Small intestine (tissue), 16 donors: ENCODE results near the gene GMNC. TPM values are rescaled to one million over a fixed set of nuclear protein-coding genes. Genes with fewer than 3 reads are reported as not detected.

ENCODE experiments used
- DNase-seq, 2 donors: peaks; one replicate each; pipeline versions ENCODE4 v3.0.0 to v3.0.0-alpha.2; 2013
- FAIRE-seq: peaks from 2 replicates; lab custom pipeline; 2012; peaks lifted over from hg19 to GRCh38; lab: Jason Lieb, UNC
- H3K27ac ChIP-seq, 3 donors: one replicate each; pipeline ENCODE4 v1.5.1; 2013; ENCODE audit warnings: low read length in 2 of 3, mild to moderate bottlenecking in 2 of 3, control low read depth in 1 of 3, inconsistent platforms in 1 of 3, low read depth in 1 of 3, moderate library complexity in 1 of 3
- H3K27me3 ChIP-seq, 3 donors: one replicate each; pipeline ENCODE4 v1.6.1; 2013; ENCODE audit warnings: low read length in 3 of 3, inconsistent platforms in 1 of 3; ENCODE audit not compliant: control insufficient read depth in 3 of 3, insufficient read depth in 3 of 3
- H3K36me3 ChIP-seq, 3 donors: one replicate each; pipeline ENCODE4 v1.6.1; 2013; ENCODE audit warnings: low read length in 3 of 3, inconsistent platforms in 1 of 3, low read depth in 1 of 3, mild to moderate bottlenecking in 1 of 3, moderate library complexity in 1 of 3; ENCODE audit not compliant: control insufficient read depth in 3 of 3, insufficient read depth in 2 of 3
- H3K4me1 ChIP-seq, 3 donors: one replicate each; pipeline ENCODE4 v1.6.1; 2013; ENCODE audit warnings: low read length in 2 of 3, inconsistent platforms in 1 of 3, low read depth in 1 of 3, mild to moderate bottlenecking in 1 of 3, moderate library complexity in 1 of 3; ENCODE audit not compliant: control insufficient read depth in 3 of 3, insufficient read depth in 2 of 3
- H3K4me3 ChIP-seq, 3 donors: one replicate each; pipeline ENCODE4 v1.5.1; 2013; ENCODE audit warnings: low read length in 3 of 3, control low read depth in 1 of 3, inconsistent platforms in 1 of 3, low read depth in 1 of 3, mild to moderate bottlenecking in 1 of 3, moderate library complexity in 1 of 3
- H3K9me3 ChIP-seq, 2 donors: one replicate each; pipeline ENCODE4 v1.6.1; 2013; ENCODE audit warnings: low read depth in 1 of 2, low read length in 1 of 2; ENCODE audit not compliant: control insufficient read depth in 2 of 2, insufficient read depth in 1 of 2
- WGBS, 3 donors: extraction: QIAGEN DNeasy Blood & Tissue Kit; methylation state at CpG; one replicate each; pipeline ENCODE4 v1.1.7; 2013; 5-methylcytosine and 5-hydroxymethylcytosine counted together
- long read RNA-seq, 10 donors: transcript quantifications; one replicate each; lab custom pipeline, GENCODE V29; 2026
- polyA plus RNA-seq, 4 donors: library from polyadenylated mRNA; stranded (reverse) in 3 of 4; unstranded in 1 of 4; fragments of 200-250 nt in 3 of 4; fragments of 120-200 nt in 1 of 4; gene quantifications; one replicate each; pipeline versions ENCODE4 v1.2.1 to v1.2.3, GENCODE V29; 2013
- donor health status: healthy with polysubstance abuse.
- donor health status: control.
- donor health status: control.
- donor health status: Bipolar disorder and iron deficiency.
- donor health status: healthy.

The GMNC gene
- polyA plus RNA-seq, result under 1 TPM in 2 of 4 donors, not detected in 2; 0.01 to 0.19 TPM
- long read RNA-seq, donor 1, result 0 reads
- long read RNA-seq, donor 2, result 0 reads
- long read RNA-seq, donor 3, result 0 reads
- long read RNA-seq, donor 4, result 0 reads
- long read RNA-seq, donor 5, result 0 reads
- long read RNA-seq, donor 6, result 0 reads
- long read RNA-seq, donor 7, result 0 reads
- long read RNA-seq, donor 8, result 0 reads
- long read RNA-seq, donor 9, result 0 reads
- long read RNA-seq, donor 10, result 0 reads

GRCh38 chr3:190862209-190863118, at the start of gene GMNC:
GMNC (minus strand) TSS chr3:190862694; CDS start chr3:190862615, 79 bp downstream.
- H3K27ac ChIP-seq, result no peak within 1 kb of the TSS
- peaks cover 0 to 11% (median 0%) of the 10 kb centered on the region in 3 donors for H3K4me1 ChIP-seq
- FAIRE-seq, result no peak
- no peaks in the 10 kb centered on the region for H3K36me3 ChIP-seq
- H3K9me3 ChIP-seq, result no peaks in the 10 kb centered on the region
- WGBS, 3 donors, result 4 to 9% (median 7%) methylated on average over 52 to 58 of the region's 58 CpGs
- peak; percentile 60 to 89 for DNase-seq
- H3K4me3 ChIP-seq, result peak within 1 kb of the TSS; percentile 34 to 51 (median 49)
- peaks cover 0 to 8% (median 3%) of the 10 kb centered on the region in 3 donors for H3K27me3 ChIP-seq

- Histone ChIP-seq H3K4me1 (no peaks in the 10 kb centered on the region), H3K36me3 (no peaks in the 10 kb centered on the region), H3K27me3 (no peaks in the 10 kb centered on the region), H3K4me3 (no peak overlapping the region), H3K9me3 (no peaks in the 10 kb centered on the region), H3K27ac (no peak overlapping the region)
- DNase-seq, result no peak
- 71 to 81% (median 73%) methylated on average over 4 of the region's 4 CpGs for WGBS, 3 donors
- no peak for FAIRE-seq
Measured at GRCh38 chr3:190911382-190911781, 48.9 kb upstream of the GMNC start.

- Histone ChIP-seq H3K27ac (no peak overlapping the region), H3K9me3 (peaks cover 0 to 5% of the 10 kb centered on the region in 2 donors), H3K4me1 (no peaks in the 10 kb centered on the region), H3K27me3 (no peaks in the 10 kb centered on the region), H3K36me3 (no peaks in the 10 kb centered on the region), H3K4me3 (no peak overlapping the region)
- DNase-seq (no peak), FAIRE-seq (no peak)
- WGBS, 3 donors, result 83 to 87% (median 83%) methylated on average over 9 of the region's 9 CpGs
Measured at GRCh38 chr3:190909908-190910307, 47.4 kb upstream of the GMNC start.

GRCh38 chr3:190903156-190903555, 40.7 kb upstream of the GMNC start:
- H3K4me3 ChIP-seq, result no peak overlapping the region
- no peaks in the 10 kb centered on the region for H3K4me1 ChIP-seq
- no peak overlapping the region for H3K27ac ChIP-seq
- peaks cover 2 to 12% of the 10 kb centered on the region in 2 donors for H3K9me3 ChIP-seq
- FAIRE-seq (no peak), DNase-seq (no peak)
- H3K27me3 ChIP-seq, result no peaks in the 10 kb centered on the region
- 50 to 72% (median 63%) methylated on average over 1 of the region's 1 CpG for WGBS, 3 donors
- H3K36me3 ChIP-seq, result no peaks in the 10 kb centered on the region

- WGBS, 3 donors, result 66 to 89% (median 67%) methylated on average over 2 of the region's 2 CpGs
- no peaks in the 10 kb centered on the region for H3K27me3 ChIP-seq
- H3K4me3 ChIP-seq, result no peak overlapping the region
- H3K36me3 ChIP-seq, result no peaks in the 10 kb centered on the region
- H3K4me1 ChIP-seq, result no peaks in the 10 kb centered on the region
- DNase-seq (no peak), FAIRE-seq (no peak)
- H3K27ac ChIP-seq, result no peak overlapping the region
- peaks cover 2 to 12% of the 10 kb centered on the region in 2 donors for H3K9me3 ChIP-seq
Measured at GRCh38 chr3:190902292-190902691, 39.8 kb upstream of the GMNC start.

GRCh38 chr3:190892395-190892902, 30.0 kb upstream of the GMNC start:
- DNase-seq (no peak), FAIRE-seq (no peak)
- 75 to 80% (median 77%) methylated on average over 4 of the region's 4 CpGs for WGBS, 3 donors
- no peaks in the 10 kb centered on the region for H3K36me3 ChIP-seq
- peaks cover 2 to 9% of the 10 kb centered on the region in 2 donors for H3K9me3 ChIP-seq
- no peaks in the 10 kb centered on the region for H3K4me1 ChIP-seq
- no peak overlapping the region for H3K27ac ChIP-seq
- H3K27me3 ChIP-seq, result no peaks in the 10 kb centered on the region
- H3K4me3 ChIP-seq, result no peak overlapping the region

- no peak for FAIRE-seq
- Histone ChIP-seq H3K4me3 (no peak overlapping the region), H3K4me1 (no peaks in the 10 kb centered on the region), H3K9me3 (no peaks in the 10 kb centered on the region), H3K27ac (no peak overlapping the region), H3K27me3 (no peaks in the 10 kb centered on the region), H3K36me3 (no peaks in the 10 kb centered on the region)
- peak in 1 of 2 donors; percentile 21 for DNase-seq
- 39 to 60% (median 43%) methylated on average over 5 of the region's 5 CpGs for WGBS, 3 donors
Measured at GRCh38 chr3:190886945-190887344, 24.5 kb upstream of the GMNC start.

GRCh38 chr3:190883973-190884832, 21.7 kb upstream of the GMNC start:
- Histone ChIP-seq H3K36me3 (no peaks in the 10 kb centered on the region), H3K4me3 (no peak overlapping the region), H3K27ac (no peak overlapping the region), H3K4me1 (no peaks in the 10 kb centered on the region), H3K9me3 (no peaks in the 10 kb centered on the region), H3K27me3 (no peaks in the 10 kb centered on the region)
- WGBS, 3 donors, result 27 to 34% (median 31%) methylated on average over 7 of the region's 7 CpGs
- peak; percentile 43 to 56 for DNase-seq
- FAIRE-seq, result no peak
